ACHN (cell line): ENCODE data around the gene KCTD2.
"Not testable (repeated sequence)": the region's sequence is repeated elsewhere in the genome, so short reads cannot be mapped to it uniquely, and the experiment has no call there.

ENCODE experiments used
- DNase-seq: peaks from one replicate; pipeline ENCODE4 v3.0.0-alpha.2; 2015
- in situ Hi-C: cut with HindIII; loops from 2 replicates; pipeline ENCODE4 v1.10.0; 2017; ENCODE audit warnings: low sequenced_read_pairs, low pct_ligation_motif_present, low pct_unique_long_range_greater_than_20kb

KCTD2 gene, protein sequence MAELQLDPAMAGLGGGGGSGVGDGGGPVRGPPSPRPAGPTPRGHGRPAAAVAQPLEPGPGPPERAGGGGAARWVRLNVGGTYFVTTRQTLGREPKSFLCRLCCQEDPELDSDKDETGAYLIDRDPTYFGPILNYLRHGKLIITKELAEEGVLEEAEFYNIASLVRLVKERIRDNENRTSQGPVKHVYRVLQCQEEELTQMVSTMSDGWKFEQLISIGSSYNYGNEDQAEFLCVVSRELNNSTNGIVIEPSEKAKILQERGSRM

DNA sequence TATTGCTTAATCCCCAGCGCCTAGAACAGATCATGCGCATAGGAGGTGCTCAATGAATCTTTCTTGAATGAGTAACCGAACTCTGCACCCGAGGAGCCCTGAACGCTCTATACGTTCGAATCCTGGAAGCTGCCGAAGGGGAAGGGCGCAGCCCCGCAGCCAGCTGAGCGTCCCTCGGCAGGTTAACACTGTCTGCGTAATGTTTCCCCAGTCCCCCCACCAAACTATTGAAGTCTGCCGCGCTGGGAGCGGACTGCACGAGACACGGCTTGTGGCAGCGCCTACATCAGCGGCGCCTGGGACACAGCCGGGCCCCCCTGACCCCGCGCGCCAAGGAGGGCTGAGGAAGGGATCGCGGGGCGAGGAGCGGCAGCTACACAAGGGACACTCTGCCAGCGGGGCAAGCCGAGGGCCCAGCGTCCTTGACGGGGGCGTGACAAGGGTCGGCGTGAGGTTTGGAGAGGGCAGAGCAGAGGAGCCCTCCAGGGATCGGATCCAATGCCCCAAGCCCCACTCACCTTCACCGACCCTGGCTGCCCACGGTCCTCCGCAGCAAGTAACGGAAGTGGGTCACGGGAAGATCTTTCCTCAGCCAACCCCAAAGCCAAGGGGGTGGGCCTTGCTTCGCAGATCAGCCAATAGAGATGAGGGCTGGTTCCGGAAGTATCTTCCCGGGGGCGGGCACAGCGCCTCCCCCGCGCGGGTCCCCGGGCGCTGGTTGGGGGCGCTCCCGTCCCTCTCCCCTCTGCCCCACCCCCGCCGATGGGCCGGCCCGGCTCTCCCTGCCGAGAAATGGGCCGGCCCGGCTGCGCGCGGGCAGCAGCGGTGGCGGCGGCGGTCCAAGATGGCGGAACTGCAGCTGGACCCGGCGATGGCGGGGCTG, at the start of gene KCTD2, which contains the start of gene ATP5PD:
Gene KCTD2, plus strand, starts transcription at position 819 of the 883 bp plus-strand sequence. Its CDS starts 26 bp downstream, at position 845.
Gene ATP5PD, minus strand, starts transcription at position 563 of the 883 bp plus-strand sequence. CDS start 4,319 bp downstream, outside the sequence.
- in situ Hi-C loops = no loop called here
- DNase-seq = peak; percentile 98

DNA sequence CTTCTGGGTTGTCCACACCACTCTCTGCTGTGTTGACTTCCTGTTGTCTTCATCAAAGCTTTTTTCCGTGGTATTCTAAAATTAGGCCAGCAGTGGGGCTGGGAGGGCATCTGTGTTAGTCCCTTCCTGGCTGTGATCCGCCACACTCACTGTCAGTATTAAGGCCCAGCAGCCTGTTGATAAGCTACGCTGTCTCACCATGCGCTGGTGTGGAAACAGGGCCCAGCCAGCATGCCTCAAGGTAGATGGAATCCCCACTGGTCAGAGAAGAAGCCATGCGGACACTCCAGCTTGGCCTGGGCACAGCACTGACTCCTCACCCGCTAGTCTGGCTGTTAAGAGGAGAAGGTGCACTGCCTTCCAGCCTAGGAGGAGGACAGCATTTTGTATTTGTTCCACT, 48.2 kb upstream of the KCTD2 start:
- in situ Hi-C loops = no loop called here
- no peak for DNase-seq

DNA sequence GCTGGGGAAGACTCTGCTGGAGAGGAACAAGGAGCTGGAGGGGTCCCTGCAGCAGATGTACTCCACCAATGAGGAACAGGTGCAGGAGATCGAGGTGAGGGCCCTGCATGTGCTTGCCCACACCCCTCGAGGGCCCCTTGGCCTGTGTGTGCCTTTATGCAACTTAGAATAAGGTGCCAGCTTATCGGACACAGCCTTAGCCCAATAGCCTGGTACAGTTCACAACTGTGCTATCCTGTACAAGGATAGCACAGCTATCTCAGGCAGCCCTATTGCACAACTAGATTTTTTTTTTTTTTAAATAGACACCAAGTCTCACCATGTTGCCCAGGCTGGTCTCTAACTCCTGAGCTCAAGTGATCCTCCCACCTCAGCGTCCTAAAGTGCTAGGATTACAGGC, 47.5 kb upstream of the KCTD2 start:
- DNase-seq = no peak
- in situ Hi-C loops = no loop called here

DNA sequence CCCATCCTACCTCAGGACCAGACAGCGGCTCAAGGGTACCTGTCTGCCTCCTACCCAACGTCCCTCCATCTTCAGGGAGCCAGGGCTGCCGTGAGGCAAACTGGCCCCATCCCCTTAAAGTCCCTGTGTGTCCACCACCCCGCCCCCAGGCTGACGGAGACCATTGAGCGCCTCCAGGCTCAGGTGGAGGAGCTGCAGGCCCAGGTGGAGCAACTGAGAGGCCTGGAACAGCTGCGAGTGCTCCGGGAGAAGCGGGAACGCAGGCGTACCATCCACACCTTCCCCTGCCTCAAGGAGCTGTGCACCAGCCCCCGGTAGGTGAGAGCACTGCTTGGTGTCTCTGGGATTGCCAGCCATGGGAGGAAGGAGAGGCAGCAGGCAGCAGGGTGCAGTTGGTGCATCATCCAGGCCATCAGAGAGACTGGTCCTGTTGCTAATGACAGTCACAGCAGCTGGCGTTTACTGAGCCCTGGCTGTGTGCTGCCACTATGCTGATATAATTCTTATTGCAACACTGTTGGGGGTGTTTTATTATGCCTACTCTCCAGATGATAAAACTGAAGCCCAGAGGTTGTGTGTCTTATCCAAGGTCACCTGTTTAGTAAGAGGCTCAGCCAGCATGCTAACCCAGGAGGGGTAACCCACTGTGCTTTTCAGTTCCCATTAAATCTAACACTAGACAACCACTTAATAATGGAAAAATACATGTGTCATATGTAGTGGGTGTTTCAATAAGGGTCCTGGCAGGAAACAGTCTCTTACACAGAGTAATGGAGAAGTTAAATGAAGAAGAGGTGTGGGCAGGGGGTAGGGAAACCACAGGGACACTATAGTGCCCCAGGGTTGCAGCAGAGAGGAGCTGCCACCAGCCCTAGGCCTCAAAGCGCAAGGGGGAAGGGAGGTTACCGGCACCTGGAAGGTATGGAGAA, 44.8 kb upstream of the KCTD2 start:
- DNase-seq = no peak
- in situ Hi-C loops = no loop called here

DNA sequence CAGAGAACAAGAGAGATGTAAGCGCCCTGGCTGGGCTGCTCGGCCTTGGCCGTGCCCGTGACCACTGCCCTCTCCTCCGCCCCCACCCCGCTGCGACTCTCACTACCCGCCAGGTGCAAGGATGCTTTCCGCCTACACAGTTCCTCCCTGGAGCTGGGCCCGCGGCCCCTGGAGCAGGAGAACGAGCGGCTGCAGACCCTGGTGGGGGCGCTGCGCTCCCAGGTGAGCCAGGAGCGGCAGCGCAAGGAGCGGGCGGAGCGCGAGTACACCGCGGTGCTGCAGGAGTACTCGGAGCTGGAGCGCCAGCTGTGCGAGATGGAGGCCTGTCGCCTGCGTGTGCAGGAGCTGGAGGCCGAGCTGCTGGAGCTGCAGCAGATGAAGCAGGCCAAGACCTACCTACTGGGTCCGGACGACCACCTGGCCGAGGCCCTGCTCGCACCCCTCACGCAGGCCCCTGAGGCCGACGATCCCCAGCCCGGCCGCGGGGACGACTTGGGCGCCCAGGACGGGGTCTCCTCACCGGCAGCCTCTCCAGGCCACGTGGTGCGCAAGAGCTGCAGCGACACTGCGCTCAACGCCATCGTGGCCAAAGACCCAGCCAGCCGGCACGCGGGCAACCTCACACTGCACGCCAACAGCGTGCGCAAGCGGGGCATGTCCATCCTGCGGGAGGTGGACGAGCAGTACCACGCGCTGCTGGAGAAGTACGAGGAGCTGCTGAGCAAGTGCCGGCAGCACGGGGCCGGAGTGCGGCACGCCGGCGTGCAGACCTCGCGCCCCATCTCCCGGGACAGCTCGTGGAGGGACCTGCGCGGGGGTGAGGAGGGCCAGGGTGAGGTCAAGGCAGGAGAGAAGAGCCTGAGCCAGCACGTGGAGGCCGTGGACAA, 43.7 kb upstream of the KCTD2 start:
- in situ Hi-C loops = no loop called here
- DNase-seq = no peak

DNA sequence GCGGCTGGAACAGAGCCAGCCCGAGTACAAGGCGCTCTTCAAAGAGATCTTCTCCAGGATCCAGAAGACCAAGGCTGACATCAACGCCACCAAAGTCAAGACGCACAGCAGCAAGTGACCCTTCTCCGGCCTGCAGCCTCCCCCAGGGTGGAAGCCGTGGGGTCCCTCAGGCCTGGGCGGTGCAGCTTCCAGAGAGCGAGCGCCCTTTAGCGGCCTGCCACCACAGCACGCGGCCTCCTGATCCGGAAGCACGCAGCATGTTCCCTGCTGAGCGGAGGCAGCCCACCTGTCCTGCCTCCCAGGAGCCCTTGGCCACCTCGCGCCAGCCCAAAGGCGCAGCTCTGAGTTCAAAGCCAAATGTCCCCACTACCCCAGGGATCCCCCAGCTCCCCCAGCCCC, 43.1 kb upstream of the KCTD2 start:
- in situ Hi-C loops = no loop called here
- no peak for DNase-seq

DNA sequence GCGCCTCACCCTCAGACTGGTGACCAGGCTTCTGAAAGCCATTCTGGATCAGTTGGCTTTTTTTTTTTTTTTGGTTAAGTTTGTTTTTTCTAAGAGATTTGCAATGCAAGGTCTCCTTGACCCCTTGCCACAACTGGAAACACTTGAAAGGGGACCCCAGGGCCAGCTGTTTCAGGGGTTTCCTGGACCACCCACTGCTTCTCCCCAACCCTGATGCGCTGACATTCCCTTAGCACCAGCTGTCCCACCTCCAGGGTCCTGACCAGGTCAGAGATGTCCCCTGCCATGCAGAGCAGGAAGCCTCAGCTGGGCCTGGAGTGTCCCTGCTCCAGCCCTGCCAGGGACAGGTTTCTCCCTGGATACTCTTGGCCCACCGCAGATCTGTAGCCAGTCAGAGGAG, 42.7 kb upstream of the KCTD2 start:
- in situ Hi-C loops = no loop called here

DNA sequence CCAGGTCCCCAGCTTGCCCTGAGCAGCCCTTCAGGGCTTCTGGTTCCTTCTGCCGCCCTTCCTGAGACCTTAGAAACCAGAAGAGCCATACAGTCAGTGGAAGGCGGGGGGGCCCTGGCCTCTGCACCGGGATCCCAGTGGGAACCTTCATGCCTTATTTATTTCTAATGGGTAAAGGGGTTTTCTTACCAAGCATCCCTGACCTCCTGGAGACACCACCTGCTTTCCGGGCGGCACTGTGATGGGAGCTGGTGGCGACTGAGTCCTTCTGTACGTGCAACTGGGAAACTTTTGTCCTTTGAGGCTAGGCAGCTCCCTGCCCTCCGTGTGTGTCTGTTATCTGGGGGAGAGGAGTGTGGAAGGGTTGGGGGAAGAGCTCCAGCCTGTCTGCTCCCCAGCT, 41.7 kb upstream of the KCTD2 start:
- in situ Hi-C loops = no loop called here
- no peak for DNase-seq

More for the DNA sequence above, 42.7 kb upstream of the KCTD2 start:
- no peak for DNase-seq

DNA sequence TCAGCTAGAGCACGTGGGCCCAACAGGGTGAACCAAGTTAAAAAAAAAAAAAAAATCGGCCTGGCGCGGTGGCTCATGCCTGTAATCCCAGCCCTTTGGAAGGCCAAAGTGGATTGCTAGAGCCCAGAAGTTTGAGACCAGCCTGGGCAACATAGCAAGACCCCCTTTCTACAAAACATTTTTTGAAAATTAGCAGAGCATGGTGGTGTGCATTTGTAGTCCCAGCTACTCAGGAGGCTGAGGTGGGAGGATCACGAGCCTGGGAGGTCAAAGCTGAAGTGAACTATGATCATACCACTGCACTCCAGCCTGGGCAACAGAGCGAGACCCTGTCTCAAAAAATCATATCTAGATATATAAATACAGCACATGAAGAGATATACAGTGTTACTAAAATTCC, 40.9 kb upstream of the KCTD2 start:
- DNase-seq, in situ Hi-C loops: not testable (repeated sequence)

DNA sequence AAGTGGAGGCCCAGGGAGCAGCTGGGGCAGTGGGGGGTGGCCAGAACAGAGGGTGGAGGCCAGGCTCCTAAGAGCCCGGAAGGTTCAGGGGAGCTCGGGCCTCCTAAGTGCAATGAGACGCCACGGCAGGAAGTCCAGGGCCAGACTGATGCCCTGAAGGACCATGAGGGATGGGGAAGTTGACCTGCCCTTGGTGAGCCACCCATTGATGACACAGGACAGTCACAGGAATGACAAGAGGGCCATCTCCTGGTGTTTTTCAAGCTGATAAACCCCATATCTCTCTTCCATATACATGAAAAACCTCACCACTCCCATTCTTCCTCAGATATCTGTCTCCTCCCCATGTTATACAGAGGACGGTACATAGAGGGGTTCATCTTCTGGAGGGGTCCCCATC, 40.4 kb upstream of the KCTD2 start:
- no peak for DNase-seq
- in situ Hi-C loops = no loop called here

DNA sequence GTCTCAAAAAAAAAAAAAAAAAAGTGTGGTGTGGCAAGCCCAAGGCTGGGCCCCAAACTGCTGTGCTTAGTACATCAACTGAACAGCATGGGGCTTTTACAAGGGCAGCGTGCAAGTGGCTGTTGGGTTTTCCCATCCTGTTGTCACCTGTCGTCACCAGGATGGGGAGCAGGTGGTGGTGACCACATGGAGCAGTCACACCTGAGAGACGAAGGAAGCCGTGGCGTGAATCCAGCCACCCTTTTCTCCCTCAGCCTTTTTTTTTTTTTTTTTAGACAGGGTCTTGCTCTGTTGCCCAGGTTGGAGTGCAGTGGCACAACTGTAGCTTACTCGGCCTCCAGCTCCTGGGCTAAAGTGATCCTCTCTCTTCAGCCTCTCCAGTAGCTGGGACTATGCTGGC, 38.7 kb upstream of the KCTD2 start:
- in situ Hi-C loops = no loop called here
- no peak for DNase-seq

DNA sequence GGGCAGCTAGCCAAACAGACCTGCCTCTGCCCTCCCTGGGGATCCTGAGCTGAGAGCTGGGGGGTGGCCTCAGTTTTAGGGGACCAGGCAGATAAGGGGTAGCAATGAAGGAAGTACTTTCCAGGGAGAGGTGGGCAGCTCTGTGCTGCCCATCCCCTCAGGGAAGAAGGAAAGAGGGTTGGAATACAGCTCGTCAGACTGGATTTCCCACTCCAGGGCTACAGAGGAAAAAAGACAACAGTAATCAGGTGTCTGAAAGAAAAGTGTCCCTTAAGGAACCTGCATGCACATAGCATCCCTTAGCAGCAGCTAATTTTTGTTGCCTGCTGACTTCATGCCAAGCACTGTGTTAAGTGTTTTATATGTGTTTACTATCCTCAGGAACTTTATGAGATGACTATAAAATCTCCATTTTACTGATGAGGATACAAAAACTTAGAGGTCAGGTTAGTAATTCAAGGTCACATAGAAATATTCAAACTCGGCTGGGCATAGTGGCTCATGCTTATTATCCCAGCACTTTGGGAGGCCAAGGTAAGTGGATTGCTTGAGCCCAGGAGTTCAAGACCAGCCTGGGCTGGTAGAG, 37.8 kb upstream of the KCTD2 start:
- no peak for DNase-seq
- in situ Hi-C loops = no loop called here

DNA sequence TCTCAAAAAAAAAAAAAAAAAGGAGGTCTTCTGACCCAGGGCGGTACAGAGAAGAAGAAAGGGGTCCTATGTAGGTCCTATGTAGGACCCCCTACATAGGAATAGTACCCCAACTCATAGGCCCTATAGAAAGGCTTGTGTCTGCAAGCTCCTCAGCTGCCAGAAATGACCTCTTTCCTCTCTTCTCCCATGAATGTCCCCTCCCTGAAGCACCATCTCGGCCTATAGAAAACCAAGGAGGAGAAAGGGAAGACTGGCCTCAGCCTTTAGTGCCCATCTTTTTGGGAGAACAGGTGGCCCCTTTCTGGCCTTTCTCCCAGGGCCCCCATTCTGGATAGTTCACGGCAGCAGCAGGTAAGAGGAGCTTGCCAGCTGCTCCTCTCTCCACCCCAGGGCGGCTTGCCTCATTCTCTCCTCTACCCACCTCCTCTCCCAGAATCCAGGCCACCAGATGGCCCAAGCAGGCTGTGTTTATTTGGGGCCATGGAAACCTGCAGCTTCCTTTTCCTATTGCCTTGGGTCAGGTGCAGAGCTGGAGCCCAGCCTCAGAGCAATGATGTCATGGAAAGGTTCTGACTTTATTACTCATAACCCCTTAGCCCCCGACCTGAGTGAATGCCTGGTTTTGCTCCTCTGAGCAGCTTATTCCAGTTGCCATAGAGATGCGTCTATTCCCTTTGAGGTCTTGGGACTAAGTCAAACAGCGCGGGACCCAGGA, 36.2 kb upstream of the KCTD2 start:
- in situ Hi-C loops = no loop called here
- peak; percentile 57 for DNase-seq

DNA sequence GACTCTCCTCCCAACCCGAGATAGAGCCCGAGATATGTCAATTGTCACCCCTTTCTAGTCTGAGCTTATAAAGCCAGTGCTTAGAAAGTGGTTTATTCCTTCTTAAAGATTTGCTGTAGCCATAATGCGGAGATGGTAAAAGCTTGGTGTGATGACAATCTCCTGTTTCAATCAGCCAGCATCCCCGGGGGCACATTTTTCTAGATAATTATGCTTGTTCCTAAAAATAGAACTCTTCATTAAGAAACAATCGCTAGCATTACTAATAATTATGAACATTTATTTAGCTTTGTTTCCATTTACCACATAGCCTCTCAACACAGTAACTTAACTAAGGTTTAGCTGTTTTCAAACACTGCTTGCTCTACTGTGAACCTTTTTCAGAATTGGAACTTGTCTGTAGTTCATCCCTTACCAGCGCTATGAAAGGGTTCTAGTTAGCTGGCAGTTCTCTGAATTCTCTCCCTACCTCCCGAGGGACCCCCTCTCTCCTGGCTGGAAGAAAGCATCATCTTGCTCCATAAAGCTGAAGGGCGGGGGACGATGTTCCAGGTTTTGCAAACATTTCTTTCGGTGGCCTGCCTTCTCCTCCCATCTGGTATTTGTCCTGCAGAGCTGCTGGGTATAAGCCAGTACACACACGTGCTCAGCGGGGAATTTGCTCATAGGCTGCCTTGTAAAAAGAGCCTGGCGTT, 35.5 kb upstream of the KCTD2 start:
- in situ Hi-C loops = no loop called here
- no peak for DNase-seq

DNA sequence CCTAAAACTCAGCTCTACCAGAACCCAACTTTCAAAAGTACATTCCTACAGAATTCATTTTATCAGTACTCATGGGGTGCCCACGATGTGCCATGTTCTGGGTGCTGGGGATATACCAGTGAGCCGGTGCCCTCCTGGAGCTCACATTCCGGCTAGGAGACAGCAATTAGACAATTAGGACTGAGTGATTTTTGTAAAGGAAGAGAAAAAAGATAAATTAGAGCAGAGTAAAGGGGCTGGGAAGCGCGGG, 35.0 kb upstream of the KCTD2 start:
- in situ Hi-C loops = no loop called here

DNA sequence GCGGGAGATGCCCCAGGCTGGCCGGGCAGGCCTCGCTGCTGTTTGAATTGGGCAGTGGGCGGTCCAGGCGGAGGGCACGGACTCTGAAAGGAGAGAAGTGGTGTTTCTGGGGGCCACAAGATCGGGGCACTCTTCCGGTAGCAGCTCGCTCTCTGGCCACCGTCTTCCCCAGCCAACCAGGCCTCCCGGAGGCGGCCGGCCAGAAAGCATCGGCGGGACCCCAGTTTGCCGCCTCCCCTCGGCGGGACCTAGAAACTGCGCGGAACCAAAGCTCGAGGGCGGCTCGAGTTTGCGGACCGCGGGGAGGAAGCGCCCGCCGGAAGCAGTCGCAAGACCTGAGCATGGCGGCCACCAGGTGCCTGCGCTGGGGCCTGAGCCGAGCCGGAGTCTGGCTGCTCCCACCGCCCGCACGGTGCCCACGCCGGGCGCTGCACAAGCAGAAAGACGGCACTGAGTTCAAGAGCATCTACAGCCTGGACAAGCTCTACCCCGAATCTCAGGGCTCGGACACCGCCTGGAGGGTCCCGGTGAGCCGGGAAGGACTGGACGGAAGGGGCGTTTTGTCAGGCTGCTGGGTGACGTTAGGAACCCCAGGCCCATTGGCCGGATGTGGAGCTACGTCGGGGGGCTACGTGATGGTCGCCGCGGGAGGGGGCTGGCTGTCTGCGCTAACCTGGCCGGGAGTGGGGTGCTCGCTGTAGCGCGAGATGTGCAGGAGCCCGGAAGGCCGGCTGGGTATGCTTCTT, 34.5 kb upstream of the KCTD2 start, which contains the start of gene MRPL58:
Gene MRPL58, plus strand, starts transcription at position 325 of the 746 bp plus-strand sequence. Its CDS starts 17 bp downstream, at position 342.
- peak; percentile 91 for DNase-seq
- in situ Hi-C loops = no loop called here

More for the DNA sequence above, 35.0 kb upstream of the KCTD2 start:
- no peak for DNase-seq
